ENCODE results near the gene KRT80.

The KRT80 gene

GRCh38 chr12:52228931-52229330 lies 37.1 kb upstream of the KRT80 start:
- DNase-seq (ENCODE audit: low read depth) = no peak

GRCh38 chr12:52228366-52228765 lies 36.6 kb upstream of the KRT80 start:
- no peak for DNase-seq (ENCODE audit: low read depth)

GRCh38 chr12:52227606-52228166 lies 35.9 kb upstream of the KRT80 start:
- no peak for DNase-seq (ENCODE audit: low read depth)

GRCh38 chr12:52226446-52226845 lies 34.6 kb upstream of the KRT80 start:
- no peak for DNase-seq (ENCODE audit: low read depth)

GRCh38 chr12:52225752-52226151 lies 33.9 kb upstream of the KRT80 start:
- no peak for DNase-seq (ENCODE audit: low read depth)

GRCh38 chr12:52224151-52224550 lies 32.3 kb upstream of the KRT80 start:
- DNase-seq (ENCODE audit: low read depth) = no peak

- DNase-seq (ENCODE audit: low read depth) = no peak
Observed at GRCh38 chr12:52223406-52224039, 31.7 kb upstream of the KRT80 start.

GRCh38 chr12:52222692-52223091 lies 30.9 kb upstream of the KRT80 start:
- DNase-seq (ENCODE audit: low read depth) = no peak

GRCh38 chr12:52221912-52222457 lies 30.2 kb upstream of the KRT80 start:
- peak; percentile 58 for DNase-seq (ENCODE audit: low read depth)

GRCh38 chr12:52221070-52221781 lies 29.4 kb upstream of the KRT80 start:
- DNase-seq (ENCODE audit: low read depth) = no peak

- no peak for DNase-seq (ENCODE audit: low read depth)
Observed at GRCh38 chr12:52220477-52220876, 28.7 kb upstream of the KRT80 start.

- no peak for DNase-seq (ENCODE audit: low read depth)
Observed at GRCh38 chr12:52218001-52218400, 26.2 kb upstream of the KRT80 start.

GRCh38 chr12:52217223-52217622 lies 25.4 kb upstream of the KRT80 start:
- no peak for DNase-seq (ENCODE audit: low read depth)

GRCh38 chr12:52216807-52217206 lies 25.0 kb upstream of the KRT80 start:
- DNase-seq (ENCODE audit: low read depth) = no peak

GRCh38 chr12:52216100-52216499 lies 24.3 kb upstream of the KRT80 start:
- DNase-seq (ENCODE audit: low read depth) = no peak

GRCh38 chr12:52215587-52216031 lies 23.8 kb upstream of the KRT80 start:
- DNase-seq (ENCODE audit: low read depth) = no peak

GRCh38 chr12:52214421-52214802 lies 22.6 kb upstream of the KRT80 start:
- DNase-seq (ENCODE audit: low read depth) = no peak

- peak; percentile 22 for DNase-seq (ENCODE audit: low read depth)
Observed at GRCh38 chr12:52213564-52214420, 22.0 kb upstream of the KRT80 start.

GRCh38 chr12:52212701-52213563 lies 21.1 kb upstream of the KRT80 start:
- no peak for DNase-seq (ENCODE audit: low read depth)

GRCh38 chr12:52211716-52212585 lies 20.1 kb upstream of the KRT80 start:
- DNase-seq (ENCODE audit: low read depth) = no peak

Data from stimulated activated CD8-positive, alpha-beta memory T cell treated with anti-CD3 and anti-CD28 coated beads, Interleukin-7, amount 100 ng/mL, for 24 hours (primary cell).